HG03575 (cell line): ENCODE measurements around the gene SLC16A2.

ENCODE experiments used
- ATAC-seq: cut with Tn5 transposase; IDR thresholded peaks from one replicate; pipeline ENCODE4 v1.9.1; 2021; ENCODE audit not compliant: unreplicated experiment, insufficient number of reproducible peaks, low FRiP score; ENCODE audit errors: extremely low read depth

The SLC16A2 gene

DNA sequence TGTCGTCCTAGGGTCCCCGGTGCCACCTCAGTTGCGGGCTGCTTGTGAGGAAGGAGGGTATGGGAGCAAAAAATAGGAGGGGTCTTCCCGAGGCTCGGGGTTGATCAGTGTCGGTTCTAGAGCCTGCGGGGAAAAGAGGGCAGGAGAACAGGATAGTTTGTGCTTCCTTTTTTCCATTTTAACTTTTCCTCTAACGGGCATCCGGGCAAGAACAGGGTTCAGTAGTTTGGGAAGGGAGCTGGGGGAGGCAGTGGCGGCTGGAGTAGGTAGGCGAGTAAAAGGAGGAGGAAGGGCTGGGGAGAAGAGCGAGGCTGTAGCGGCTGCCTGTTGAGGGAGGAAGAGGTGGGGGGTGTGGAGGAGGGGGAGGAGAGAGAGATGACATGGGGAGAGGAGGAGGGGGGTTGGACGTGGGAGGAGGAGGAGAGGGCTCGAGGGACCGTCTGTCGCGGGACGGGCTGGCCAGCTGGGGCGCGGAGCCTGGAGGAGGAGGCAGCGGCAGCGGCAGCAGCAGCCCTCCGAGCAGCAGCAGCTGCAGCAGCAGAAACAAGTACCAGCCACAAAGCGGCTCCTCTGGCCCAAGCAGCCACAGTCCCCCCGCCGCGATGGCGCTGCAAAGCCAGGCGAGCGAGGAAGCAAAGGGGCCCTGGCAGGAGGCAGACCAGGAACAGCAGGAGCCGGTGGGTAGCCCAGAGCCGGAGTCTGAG is at the start of gene SLC16A2:
Gene SLC16A2 (plus strand): TSS at position 458 of the 704 bp plus-strand sequence. CDS start 145 bp downstream, at position 603.
- ATAC-seq: no peak

- no peak for ATAC-seq
Measured at GRCh38 chrX:74372272-74372671, 49.0 kb upstream of the SLC16A2 start.

DNA sequence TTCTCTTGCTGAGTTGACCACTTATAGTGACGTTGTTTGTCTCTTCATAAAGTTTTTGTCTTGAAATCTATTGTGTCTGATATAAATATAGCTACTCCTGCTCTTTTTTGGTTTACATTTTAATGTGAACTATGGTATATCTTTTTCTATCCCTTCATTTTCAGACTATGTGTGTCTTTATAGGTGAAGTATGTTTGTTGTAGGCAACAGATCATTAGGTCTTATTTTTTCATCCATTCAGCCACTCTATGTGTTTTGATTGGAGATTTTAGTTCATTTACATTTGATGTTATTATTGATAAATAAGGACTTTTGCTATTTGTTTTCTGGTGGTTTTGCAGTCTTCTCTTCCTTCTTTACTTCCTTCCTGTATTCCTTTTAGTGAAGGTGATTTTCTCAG is 44.0 kb upstream of the SLC16A2 start:
- ATAC-seq: no peak

DNA sequence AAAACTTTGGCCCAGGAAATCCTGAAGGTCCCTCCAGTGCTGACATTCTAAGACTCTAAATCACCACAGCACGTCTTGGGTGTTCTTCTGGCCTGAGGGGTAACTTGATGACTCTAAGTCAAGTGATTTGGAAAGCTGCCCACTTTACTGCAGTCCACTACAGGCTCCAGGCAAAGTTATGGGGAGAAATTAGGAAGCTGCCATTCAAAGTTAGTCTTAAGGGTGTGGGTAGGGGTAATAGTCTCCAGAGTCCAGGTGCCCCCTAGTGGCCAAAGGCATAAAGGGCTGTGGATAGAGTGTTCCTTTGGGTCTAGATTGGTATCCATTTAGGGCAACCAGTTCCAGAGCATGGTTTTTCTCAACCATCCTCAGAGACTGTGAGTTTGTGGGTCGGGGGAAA is 38.7 kb upstream of the SLC16A2 start:
- ATAC-seq: no peak

DNA sequence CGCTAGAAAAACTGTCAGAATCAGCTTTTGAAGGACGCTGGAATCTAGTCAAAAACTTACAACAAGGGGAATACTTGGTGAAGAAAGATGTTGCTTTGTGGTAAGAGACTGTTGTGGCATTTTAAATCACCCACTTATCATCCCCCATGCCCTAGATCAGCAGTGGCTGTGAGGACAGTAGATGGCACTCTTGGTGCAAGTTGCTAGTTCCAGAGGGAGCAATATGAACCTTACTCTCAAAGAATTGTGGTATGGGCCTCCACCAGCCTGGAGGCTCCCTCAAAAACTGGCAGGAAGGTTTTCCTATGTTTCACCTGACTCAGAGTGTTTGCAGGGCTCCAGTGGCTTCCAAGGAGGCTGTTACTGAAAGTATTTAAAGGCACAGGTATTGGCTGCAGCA is 37.7 kb upstream of the SLC16A2 start:
- no peak for ATAC-seq

- ATAC-seq: no peak
Measured at GRCh38 chrX:74389016-74389722, 32.1 kb upstream of the SLC16A2 start.

GRCh38 chrX:74395556-74395955 is 25.7 kb upstream of the SLC16A2 start:
- no peak for ATAC-seq

- ATAC-seq: no peak
Measured at GRCh38 chrX:74405973-74406489, 15.3 kb upstream of the SLC16A2 start.

DNA sequence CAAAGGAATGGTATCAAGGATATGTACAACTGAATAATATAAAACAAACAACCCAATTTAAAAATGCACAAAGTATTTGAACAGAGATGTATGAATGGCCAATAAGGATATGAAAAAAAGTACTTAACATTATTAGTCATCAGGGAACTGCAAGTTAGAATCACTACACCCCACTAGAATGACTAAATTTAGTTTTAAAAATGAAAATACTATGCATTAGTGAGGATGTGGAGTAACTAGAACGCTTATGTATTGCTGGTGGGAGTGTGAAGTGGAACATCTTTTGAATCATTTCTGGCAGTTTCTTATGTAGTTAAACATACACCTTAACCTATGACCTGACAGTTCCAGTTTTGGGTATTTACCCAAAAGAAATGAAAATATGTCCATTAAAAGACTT is 13.0 kb upstream of the SLC16A2 start:
- peak; percentile 68 for ATAC-seq

DNA sequence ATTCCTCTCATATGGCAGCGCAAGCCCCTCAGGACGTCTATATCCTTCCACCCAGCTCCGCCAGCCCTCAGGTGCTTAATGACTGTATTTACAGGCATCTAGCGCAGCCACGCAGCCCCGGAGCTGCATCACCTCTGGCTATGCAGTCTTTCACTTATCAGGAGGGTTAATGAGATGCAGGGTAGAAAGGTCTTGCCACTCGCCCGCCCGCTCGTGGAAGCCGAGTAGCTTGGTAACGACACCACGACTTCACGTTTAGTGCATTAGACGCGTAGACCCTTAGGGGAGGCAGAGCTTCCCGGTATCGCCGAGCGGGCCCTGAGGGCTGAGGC is 1.5 kb upstream of the SLC16A2 start:
- no peak for ATAC-seq

DNA sequence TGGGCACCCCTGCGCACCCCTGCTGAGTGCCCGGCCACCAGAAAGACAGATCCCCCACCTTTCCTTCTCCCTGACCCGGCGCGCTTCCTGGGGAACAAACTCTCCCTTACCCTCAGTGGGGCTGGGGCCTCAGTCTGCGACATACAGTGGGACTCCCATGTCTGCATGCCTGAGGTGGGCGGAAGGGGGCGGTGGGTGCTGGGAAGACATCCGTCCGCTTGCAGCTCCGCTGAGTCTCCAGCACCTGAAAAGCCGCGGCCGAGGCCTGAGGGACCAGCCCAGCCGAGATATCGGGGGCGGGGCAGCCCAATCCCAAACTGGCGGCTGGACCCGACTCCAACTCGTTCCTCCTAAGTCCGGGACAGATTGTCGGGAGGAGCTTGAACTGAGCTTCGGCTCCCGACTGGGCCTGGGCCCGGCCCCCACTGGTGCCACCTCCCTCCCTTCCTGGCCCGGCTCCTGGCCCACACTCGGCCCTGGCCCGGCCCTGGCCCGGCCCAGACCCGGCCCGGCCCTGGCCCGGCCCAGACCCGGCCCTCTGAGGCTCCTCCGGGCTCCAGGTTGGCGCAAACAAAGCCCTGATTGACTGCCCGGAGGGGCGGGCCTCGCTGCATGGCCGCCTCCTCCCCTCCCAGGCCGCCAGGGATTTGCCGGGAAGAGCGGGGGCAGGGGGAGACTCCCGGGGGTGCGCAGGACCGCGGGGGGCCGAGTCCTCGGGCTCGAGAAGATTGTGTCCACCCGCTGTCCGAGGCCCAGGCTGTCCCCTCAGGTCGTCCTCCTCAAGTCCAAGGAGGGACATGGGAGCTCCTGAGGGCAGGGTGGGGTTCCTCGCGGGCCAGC is 877 bp upstream of the SLC16A2 start:
- ATAC-seq: no peak

DNA sequence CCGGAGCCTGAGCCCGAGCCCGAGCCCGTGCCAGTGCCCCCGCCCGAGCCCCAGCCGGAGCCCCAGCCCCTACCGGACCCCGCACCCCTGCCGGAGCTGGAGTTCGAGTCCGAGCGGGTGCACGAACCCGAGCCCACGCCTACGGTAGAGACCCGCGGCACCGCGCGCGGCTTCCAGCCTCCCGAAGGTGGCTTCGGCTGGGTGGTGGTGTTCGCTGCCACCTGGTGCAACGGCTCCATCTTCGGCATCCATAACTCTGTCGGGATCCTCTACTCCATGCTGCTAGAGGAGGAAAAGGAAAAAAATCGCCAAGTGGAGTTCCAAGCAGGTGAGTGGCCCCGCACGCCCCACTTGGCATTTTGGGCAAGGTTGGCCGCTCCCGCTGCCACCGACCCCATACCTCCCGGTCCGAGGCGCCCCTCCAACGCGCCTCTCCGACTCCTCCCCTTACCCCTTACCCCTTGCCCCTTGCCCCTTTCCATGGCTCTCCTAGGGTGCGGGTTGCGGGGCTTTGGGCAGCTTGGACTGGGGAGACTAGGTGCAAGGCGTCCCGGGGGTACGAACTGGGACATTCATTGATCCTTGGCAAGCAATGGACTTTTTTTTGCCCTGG is 553 bp downstream of the SLC16A2 start:
- no peak for ATAC-seq

- no peak for ATAC-seq
Measured at GRCh38 chrX:74422576-74423288, 1.4 kb downstream of the SLC16A2 start.

DNA sequence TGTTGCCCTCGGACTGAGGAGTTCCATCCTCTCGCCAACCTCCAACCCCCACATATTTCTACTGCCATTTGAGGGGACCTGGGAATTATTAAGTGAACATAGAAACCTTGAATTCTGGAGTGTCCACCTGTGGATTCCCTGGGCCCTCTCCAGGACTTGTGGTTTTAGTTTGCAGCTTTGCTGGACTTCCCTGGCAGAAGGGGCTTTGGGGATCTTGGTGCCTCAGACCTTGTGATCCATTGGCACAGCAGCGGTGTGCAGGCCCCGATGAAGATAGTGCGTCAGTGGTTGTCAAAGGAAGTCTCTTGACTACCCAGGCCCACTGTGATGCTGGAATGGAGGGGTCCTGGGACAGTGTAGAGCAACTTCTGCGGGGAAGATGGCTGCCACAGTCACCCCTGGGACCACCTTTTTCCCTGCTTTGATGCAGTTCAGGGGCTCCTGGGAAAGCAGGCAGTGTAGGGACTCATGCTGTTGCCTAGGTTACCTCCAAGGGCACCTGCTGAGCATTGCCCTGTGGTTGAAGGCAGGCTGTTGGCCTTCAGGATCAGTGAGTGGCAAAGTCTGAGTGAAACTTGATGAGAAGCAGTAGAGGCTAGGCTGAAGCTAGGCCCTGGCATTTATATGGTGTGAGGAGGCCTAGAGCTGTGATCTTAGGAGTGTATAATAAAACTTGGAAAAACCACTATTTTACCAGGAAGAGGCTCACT is 2.2 kb downstream of the SLC16A2 start:
- ATAC-seq: no peak

DNA sequence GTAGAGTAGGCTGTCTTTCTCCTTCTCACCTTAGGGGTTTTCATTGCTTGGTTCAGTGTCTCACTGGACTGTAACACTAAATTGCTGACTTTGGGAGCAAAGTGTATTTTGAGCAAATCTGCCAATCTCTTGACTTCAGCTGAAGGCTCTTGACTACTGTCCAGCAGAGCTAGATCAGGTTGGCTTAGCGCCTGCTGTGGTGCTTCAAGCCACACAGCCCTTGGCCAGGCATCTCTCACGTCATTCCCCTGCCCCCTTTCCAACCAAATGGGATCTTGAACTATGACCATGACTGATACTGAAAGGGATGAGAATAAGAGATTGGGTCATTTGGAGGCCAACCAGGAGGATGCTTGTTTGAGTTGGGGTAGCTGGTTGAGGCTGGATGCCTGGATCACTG is 4.8 kb downstream of the SLC16A2 start:
- no peak for ATAC-seq

GRCh38 chrX:74426615-74427014 is 5.3 kb downstream of the SLC16A2 start:
- ATAC-seq: no peak

DNA sequence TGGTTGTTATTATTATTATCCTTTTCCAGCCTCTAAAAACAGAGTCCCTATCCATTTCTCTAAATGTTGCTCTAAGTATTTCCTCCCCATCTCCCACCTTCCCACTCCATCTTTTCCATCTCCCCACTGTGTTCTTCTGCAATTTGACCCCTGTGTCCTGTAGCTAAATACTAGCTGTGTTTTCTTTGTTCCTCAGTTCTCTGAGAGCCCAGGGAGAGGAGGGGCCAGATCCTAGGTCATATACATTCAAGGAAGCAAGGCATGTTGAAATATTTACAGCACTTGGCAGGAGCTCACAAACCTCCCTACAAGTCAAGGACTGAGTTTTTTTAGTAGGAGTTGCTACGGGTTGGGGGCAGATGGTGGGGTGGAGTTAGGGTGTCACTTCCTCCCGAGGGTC is 10.5 kb downstream of the SLC16A2 start:
- no peak for ATAC-seq

- no peak for ATAC-seq
Measured at GRCh38 chrX:74434336-74434735, 13.0 kb downstream of the SLC16A2 start.
